Activated CD4-positive, alpha-beta T cell treated with anti-CD3 and anti-CD28 coated beads, Interleukin-2, amount 10 ng/mL, durations not matched to agents 24 days and 14 days (primary cell): Measurements from ENCODE around the gene HDAC3. TPM values are rescaled to one million over a fixed set of nuclear protein-coding genes. Genes with fewer than 3 reads are reported as not detected.

Experiments used
- DNase-seq: peaks from one replicate; pipeline ENCODE4 v3.0.0; 2022
- H3K27ac Mint-ChIP-seq: one replicate; pipeline ENCODE4 v1.8.0; 2022; ENCODE audit warnings: mild to moderate bottlenecking, mixed read lengths
- H3K27me3 Mint-ChIP-seq: one replicate; pipeline ENCODE4 v1.8.0; 2022; ENCODE audit warnings: mixed read lengths
- H3K36me3 Mint-ChIP-seq: one replicate; pipeline ENCODE4 v1.8.0; 2022; ENCODE audit warnings: low read depth, mild to moderate bottlenecking, mixed read lengths
- H3K4me1 Mint-ChIP-seq: one replicate; pipeline ENCODE4 v1.8.0; 2021; ENCODE audit warnings: mixed read lengths
- H3K4me3 Mint-ChIP-seq: one replicate; pipeline ENCODE4 v1.8.0; 2022; ENCODE audit warnings: mild to moderate bottlenecking, moderate library complexity, mixed read lengths
- H3K9me3 Mint-ChIP-seq: one replicate; pipeline ENCODE4 v1.8.0; 2021; ENCODE audit warnings: mixed read lengths
- intact Hi-C: fragments of 100-400 bp; cut with micrococcal nuclease; formaldehyde crosslinking; loops from one replicate; pipeline ENCODE4 v1.15.1; 2023
- total RNA-seq: library from RNA; stranded (reverse); gene quantifications from 2 replicates; pipeline ENCODE4 v1.2.3, GENCODE V29; 2022

HDAC3 gene
- total RNA-seq, 1 donor from 2014 or later, result 88.1 TPM

- no peak for DNase-seq
- intact Hi-C loops, result loop anchor here (10.0 kb wide), 1 partner anchor 145 kb away; no protein-coding TSS in a partner anchor
- no peaks in the 10 kb centered on the region for H3K27me3 Mint-ChIP-seq
- no peaks in the 10 kb centered on the region for H3K9me3 Mint-ChIP-seq
- H3K27ac Mint-ChIP-seq, result no peak overlapping the region
- no peak overlapping the region for H3K4me3 Mint-ChIP-seq
- H3K4me1 Mint-ChIP-seq, result peaks cover 4% of the 10 kb centered on the region
- peaks cover 2% of the 10 kb centered on the region for H3K36me3 Mint-ChIP-seq
Measured at GRCh38 chr5:141669520-141669919, 32.9 kb upstream of the HDAC3 start.

DNA sequence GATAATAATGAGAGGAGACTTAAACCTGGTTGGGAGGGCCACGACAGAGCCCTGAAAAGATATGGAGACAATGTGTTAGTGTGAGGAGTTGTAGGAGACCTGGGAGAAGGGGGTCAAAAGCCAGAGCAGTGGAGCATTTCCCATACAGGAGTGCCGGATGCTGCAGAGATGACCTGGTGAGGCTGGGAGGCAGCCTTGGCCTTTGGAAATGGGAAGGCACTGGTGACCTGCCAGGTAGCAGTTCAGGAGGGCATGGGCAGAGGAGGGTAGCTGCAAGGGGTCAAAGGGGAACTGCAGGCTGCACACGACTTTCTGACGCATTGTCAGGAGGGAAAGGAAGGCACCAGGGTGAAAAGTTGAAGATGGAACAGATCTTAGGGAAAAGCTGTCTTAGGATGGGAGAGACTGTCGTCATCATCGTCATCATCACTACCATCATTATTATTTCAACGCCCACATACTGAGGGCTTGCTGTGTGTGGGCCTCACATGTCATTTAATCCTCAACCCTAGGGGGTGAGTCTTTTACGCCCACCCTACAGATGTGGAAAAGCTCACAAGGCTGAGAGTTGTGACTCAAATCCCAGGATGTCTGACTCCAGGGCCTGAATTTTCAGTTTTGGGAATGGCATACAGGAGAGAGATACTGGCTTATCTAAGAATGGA is 32.1 kb upstream of the HDAC3 start:
- H3K27me3 Mint-ChIP-seq, result no peaks in the 10 kb centered on the region
- intact Hi-C loops, result loop anchor here (10.0 kb wide), 1 partner anchor 146 kb away; no protein-coding TSS in a partner anchor
- peaks cover 2% of the 10 kb centered on the region for H3K36me3 Mint-ChIP-seq
- no peak overlapping the region for H3K27ac Mint-ChIP-seq
- DNase-seq, result no peak
- peaks cover 4% of the 10 kb centered on the region for H3K4me1 Mint-ChIP-seq
- H3K4me3 Mint-ChIP-seq, result no peak overlapping the region
- H3K9me3 Mint-ChIP-seq, result no peaks in the 10 kb centered on the region

DNA sequence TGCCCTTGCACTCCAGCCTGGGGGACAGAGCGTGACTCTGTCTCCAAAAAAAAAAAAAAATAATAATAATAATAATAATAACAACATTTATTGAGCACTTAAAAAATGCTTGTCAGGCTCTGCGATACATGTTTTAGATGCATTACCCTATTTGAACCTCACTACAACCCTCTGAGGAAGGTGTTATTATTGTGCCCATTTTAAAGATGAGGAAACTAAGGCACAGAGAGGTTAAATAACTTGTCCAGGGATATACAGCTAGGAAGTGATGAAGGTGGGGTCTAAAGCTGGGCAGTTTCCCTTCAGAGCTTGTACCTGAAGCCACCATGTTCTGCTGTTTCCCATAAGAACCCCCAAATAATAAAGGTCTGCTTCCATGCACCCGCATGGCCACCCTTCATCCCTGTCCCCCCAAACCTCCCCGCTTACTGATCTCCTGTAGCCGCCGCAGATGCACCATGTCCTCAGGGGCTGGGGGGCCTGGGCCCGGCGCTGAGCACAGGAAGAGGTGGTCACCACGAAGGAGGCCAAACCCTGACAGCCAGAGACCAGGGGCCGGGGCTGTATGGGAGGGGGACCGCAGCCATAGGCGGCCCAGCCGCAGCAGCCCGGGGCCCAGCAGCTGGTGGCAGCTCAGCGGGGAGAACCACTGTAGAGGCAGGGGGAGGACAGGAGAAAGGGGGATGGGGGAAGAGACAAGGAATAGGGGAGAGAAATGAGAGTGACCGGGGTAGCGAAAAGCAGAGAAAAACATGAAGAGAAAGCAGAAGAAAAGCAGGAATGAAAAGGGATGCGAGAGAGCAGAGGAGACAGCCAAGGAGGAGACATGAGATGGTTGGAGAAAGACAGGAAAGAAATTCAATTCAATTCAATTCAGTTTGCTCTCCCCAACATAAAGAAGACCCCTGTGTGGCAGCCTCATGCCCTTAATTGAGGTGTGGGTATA is 29.6 kb upstream of the HDAC3 start:
- H3K4me1 Mint-ChIP-seq, result peaks cover 4% of the 10 kb centered on the region
- H3K4me3 Mint-ChIP-seq, result no peak overlapping the region
- no peak for DNase-seq
- no peaks in the 10 kb centered on the region for H3K27me3 Mint-ChIP-seq
- peaks cover 2% of the 10 kb centered on the region for H3K36me3 Mint-ChIP-seq
- H3K9me3 Mint-ChIP-seq, result no peaks in the 10 kb centered on the region
- no peak overlapping the region for H3K27ac Mint-ChIP-seq
- intact Hi-C loops, result loop anchor here (1.0 to 10.0 kb wide), 4 partner anchors 27 to 213 kb away; no protein-coding TSS in a partner anchor

- H3K27me3 Mint-ChIP-seq, result no peaks in the 10 kb centered on the region
- no peak overlapping the region for H3K4me3 Mint-ChIP-seq
- H3K27ac Mint-ChIP-seq, result peak overlapping the region; percentile 26
- peaks cover 2% of the 10 kb centered on the region for H3K36me3 Mint-ChIP-seq
- H3K4me1 Mint-ChIP-seq, result peaks cover 4% of the 10 kb centered on the region
- H3K9me3 Mint-ChIP-seq, result no peaks in the 10 kb centered on the region
- intact Hi-C loops, result loop anchor here (1.0 to 10.0 kb wide), 4 partner anchors 28 to 214 kb away; no protein-coding TSS in a partner anchor
- peak; percentile 93 for DNase-seq
Measured at GRCh38 chr5:141664733-141665461, 28.2 kb upstream of the HDAC3 start.

DNA sequence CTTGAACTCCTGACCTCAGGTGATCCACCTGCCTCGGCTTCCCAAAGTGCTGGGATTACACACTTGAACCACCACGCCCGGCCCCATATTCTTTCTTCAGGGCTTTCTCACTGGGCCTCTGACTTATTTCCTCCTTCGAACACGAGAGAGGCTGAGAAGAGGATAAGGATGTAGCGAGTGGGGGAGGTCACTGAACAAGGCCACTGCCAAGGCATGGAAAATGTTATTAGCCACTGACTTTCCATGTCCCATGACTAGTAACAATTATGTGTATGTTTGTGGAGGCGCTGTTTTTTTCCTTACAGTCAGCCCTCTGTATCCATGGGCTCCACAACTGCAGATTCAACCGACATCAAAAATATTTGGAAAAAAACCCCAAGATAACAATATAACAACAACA is 26.9 kb upstream of the HDAC3 start:
- H3K27ac Mint-ChIP-seq, result no peak overlapping the region

DNA sequence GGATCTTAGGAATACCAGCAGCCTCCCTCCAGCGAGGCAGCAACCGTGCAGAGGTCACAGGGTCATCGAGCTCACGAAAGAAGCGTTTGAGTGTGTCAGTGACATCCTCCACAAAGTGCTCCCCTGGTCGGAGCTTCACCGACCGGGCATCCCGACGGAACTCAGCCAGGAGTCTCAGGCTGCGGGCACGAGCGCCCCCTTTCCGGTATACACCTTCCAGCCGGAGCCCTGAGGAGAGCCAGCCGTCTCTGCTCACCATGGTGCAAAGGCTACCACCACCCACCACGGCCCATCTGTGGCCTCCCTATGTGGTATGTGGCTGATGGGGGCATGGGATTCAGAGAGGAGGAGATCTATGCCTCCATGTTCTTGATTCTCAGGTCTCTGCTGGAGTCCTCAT is 25.4 kb upstream of the HDAC3 start:
- Mint-ChIP-seq H3K4me3 (no peak overlapping the region), H3K36me3 (peaks cover 3% of the 10 kb centered on the region), H3K27me3 (peaks cover 2% of the 10 kb centered on the region), H3K27ac (no peak overlapping the region), H3K9me3 (no peaks in the 10 kb centered on the region), H3K4me1 (peaks cover 7% of the 10 kb centered on the region)
- intact Hi-C loops, result loop anchor here (10.0 kb wide), 1 partner anchor 153 kb away; no protein-coding TSS in a partner anchor
- DNase-seq, result no peak

More for the DNA sequence above, 26.9 kb upstream of the HDAC3 start:
- peaks cover 2% of the 10 kb centered on the region for H3K27me3 Mint-ChIP-seq
- H3K9me3 Mint-ChIP-seq, result no peaks in the 10 kb centered on the region
- peaks cover 4% of the 10 kb centered on the region for H3K4me1 Mint-ChIP-seq
- H3K36me3 Mint-ChIP-seq, result no peaks in the 10 kb centered on the region
- intact Hi-C loops, result loop anchor here (10.0 kb wide), 1 partner anchor 151 kb away; no protein-coding TSS in a partner anchor
- no peak for DNase-seq
- H3K4me3 Mint-ChIP-seq, result no peak overlapping the region

GRCh38 chr5:141657937-141658545 is 21.4 kb upstream of the HDAC3 start:
- peaks cover 3% of the 10 kb centered on the region for H3K4me1 Mint-ChIP-seq
- no peak for DNase-seq
- peaks cover 2% of the 10 kb centered on the region for H3K27me3 Mint-ChIP-seq
- intact Hi-C loops, result no loop called here
- no peak overlapping the region for H3K4me3 Mint-ChIP-seq
- H3K9me3 Mint-ChIP-seq, result no peaks in the 10 kb centered on the region
- H3K36me3 Mint-ChIP-seq, result peaks cover 8% of the 10 kb centered on the region
- H3K27ac Mint-ChIP-seq, result peak overlapping the region; percentile 14

DNA sequence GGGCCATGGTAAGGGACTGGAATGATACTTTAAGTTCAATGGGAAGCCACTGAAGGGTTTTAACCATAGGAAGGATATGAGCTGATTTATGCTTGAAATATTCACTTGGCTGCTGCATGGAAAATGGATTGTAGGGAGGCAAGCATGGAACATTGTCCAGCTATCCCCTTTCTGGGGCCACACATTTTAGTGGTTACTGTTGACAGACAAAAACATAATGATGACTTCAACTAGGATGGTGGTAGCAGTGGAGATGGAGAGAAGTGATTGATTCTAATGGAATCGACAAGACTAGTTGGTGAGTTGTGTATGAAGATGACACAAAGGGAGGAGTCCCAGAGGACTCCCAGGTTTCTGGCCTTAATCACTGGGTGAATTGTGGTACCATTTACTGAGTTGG is 20.8 kb upstream of the HDAC3 start:
- no peaks in the 10 kb centered on the region for H3K9me3 Mint-ChIP-seq
- H3K27ac Mint-ChIP-seq, result no peak overlapping the region
- intact Hi-C loops, result no loop called here
- H3K4me3 Mint-ChIP-seq, result no peak overlapping the region
- peaks cover 2% of the 10 kb centered on the region for H3K27me3 Mint-ChIP-seq
- H3K4me1 Mint-ChIP-seq, result peaks cover 6% of the 10 kb centered on the region
- H3K36me3 Mint-ChIP-seq, result peaks cover 8% of the 10 kb centered on the region
- DNase-seq, result no peak

GRCh38 chr5:141656396-141656795 is 19.7 kb upstream of the HDAC3 start:
- H3K27me3 Mint-ChIP-seq, result peaks cover 2% of the 10 kb centered on the region
- intact Hi-C loops, result no loop called here
- H3K4me3 Mint-ChIP-seq, result no peak overlapping the region
- H3K4me1 Mint-ChIP-seq, result peaks cover 14% of the 10 kb centered on the region
- H3K27ac Mint-ChIP-seq, result no peak overlapping the region
- H3K9me3 Mint-ChIP-seq, result no peaks in the 10 kb centered on the region
- H3K36me3 Mint-ChIP-seq, result peaks cover 8% of the 10 kb centered on the region
- DNase-seq, result no peak

DNA sequence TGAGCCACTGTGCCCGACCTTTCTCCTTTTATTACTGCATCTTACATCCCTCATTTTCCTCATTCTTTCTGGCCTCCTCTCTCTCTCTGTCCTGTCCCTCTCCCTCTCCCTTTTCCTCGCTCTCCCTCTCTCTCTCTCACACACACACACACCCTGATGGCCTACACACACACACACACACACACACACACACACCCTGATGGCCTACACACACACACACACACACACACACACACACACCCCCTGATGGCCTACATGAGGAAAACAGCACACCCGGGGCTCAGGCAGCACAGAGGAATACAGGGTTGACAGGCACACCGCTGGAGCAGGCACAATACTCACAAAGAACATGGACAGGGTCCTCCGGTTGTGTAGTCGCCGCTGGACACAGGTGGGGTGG is 18.4 kb upstream of the HDAC3 start:
- Mint-ChIP-seq H3K4me1 (peaks cover 24% of the 10 kb centered on the region), H3K9me3 (no peaks in the 10 kb centered on the region), H3K36me3 (peaks cover 8% of the 10 kb centered on the region), H3K27me3 (peaks cover 2% of the 10 kb centered on the region), H3K4me3 (no peak overlapping the region), H3K27ac (no peak overlapping the region)
- DNase-seq, result no peak
- intact Hi-C loops, result no loop called here

DNA sequence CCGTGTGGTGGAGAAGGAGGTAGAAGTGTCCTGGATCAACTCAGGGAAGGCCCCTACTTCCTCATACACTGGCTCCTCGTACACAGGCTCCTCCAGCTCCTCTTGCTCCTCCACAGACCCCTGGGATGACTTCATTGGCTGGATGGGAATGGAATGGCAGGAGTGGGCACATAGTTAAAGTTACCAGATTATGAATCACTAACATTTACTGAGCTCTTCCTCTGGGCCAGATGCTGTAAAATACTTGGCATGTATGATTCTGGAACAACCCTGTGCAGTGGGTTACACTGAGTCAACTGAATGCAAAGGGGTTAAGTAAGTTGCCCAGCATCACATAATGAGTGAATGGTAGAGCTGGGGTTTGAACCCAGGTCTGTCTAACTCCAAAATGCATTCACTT is 17.6 kb upstream of the HDAC3 start:
- H3K9me3 Mint-ChIP-seq, result no peaks in the 10 kb centered on the region
- intact Hi-C loops, result loop anchor here (5.0 kb wide), 1 partner anchor 198 kb away; no protein-coding TSS in a partner anchor
- no peak overlapping the region for H3K4me3 Mint-ChIP-seq
- peaks cover 8% of the 10 kb centered on the region for H3K36me3 Mint-ChIP-seq
- peaks cover 27% of the 10 kb centered on the region for H3K4me1 Mint-ChIP-seq
- no peak for DNase-seq
- peaks cover 1% of the 10 kb centered on the region for H3K27me3 Mint-ChIP-seq
- no peak overlapping the region for H3K27ac Mint-ChIP-seq

DNA sequence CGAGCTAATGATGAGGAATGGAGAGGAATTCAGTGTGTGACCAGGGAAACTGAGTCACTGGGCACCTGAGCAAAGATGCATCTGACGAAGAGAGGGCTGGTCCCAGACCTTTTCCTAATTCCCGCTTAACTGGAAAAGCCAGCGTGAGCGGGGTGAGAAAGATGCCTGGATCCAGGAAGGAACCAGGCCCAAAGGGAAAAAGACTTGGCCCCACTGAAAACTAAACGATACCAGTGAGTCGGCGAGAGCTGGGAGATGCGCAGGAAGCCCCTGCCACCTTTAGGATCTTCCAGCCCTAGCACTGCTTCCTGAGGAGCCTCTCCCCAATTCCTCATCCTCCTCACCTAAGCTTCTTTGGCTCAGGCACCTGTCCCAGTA is 15.1 kb upstream of the HDAC3 start:
- Mint-ChIP-seq H3K9me3 (no peaks in the 10 kb centered on the region), H3K36me3 (peaks cover 16% of the 10 kb centered on the region), H3K4me3 (peak overlapping the region; percentile 92), H3K27me3 (no peaks in the 10 kb centered on the region), H3K4me1 (peaks cover 27% of the 10 kb centered on the region), H3K27ac (peak overlapping the region; percentile 42)
- intact Hi-C loops, result loop anchor here (1.0 to 5.0 kb wide), 4 partner anchors 15 to 318 kb away; partner anchors contain the start of genes HDAC3, RELL2 and RNF14
- DNase-seq, result no peak
